SH-SY5Y (cell line): ENCODE measurements around the gene SLC32A1.

ENCODE experiments used
- GATA2 ChIP-seq: IDR thresholded peaks from 2 replicates; pipeline ENCODE4 v1.6.1; 2011; ENCODE audit warnings: mild to moderate bottlenecking, low read depth, low read length
- GATA3 ChIP-seq: IDR thresholded peaks from 2 replicates; pipeline ENCODE4 v1.6.1; 2011; ENCODE audit warnings: low read depth, mild to moderate bottlenecking, low read length, moderate library complexity

SLC32A1 gene

DNA sequence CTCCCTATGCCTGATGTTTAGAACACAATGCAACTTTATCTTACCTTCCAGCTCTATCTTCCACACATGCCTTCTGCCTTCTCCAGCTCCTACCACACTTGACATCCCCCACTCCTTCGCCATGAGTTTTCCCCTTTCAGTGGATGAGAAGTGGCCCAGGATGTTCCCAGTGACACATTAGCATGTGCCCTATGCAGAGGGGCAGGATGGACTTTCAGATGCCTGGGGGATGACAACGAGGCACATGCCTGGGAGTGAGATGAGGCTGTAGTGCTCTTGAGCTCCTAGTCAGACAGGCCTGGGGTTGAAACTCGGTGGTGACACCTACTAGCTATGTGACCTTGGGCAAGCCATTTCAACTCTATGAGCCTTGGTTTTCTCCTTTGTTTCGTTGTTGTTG, 20.1 kb upstream of the SLC32A1 start:
- TF ChIP-seq GATA2 = no peak

DNA sequence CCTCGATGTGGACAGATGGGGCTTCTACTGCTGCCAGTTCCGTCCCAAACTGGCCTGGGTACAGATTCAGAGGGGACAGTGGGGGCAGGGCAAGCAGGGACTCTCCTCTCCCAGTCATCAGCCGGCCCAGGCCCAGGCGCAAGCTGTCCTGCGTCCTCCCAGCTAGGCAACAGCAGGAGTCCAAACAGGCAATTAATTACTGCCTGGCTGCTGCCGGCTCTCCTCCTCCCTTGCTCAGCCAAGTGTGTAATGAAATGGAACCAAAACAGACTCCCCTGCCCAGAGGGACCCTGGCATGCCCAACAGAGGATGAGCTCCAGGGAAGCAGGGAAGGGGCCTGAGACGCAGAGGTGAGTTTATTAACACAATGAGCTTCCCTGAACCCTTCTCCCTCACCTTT, 17.8 kb upstream of the SLC32A1 start:
- no peak for TF ChIP-seq GATA2
- TF ChIP-seq GATA3 = no peak

DNA sequence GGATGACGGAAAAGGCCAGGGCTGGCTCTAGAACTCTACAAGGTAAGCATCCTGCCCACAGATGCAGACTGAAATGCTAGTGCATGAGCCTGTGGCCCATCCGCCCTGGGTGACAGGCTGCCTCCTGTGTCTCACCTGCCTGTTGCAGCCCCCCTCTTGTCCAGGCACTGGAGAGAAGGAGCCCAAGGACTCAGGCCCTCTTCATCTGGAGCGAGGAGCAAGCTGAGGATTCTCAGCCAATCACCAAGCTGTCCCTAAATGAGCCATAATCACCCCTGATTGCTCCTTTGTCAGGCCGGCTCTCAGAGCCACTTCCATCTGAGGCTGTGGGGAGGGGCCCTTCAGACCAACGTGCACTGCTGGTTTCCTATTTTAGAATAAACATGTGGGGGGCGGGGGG, 10.0 kb upstream of the SLC32A1 start:
- no peak for TF ChIP-seq GATA2
- no peak for TF ChIP-seq GATA3

DNA sequence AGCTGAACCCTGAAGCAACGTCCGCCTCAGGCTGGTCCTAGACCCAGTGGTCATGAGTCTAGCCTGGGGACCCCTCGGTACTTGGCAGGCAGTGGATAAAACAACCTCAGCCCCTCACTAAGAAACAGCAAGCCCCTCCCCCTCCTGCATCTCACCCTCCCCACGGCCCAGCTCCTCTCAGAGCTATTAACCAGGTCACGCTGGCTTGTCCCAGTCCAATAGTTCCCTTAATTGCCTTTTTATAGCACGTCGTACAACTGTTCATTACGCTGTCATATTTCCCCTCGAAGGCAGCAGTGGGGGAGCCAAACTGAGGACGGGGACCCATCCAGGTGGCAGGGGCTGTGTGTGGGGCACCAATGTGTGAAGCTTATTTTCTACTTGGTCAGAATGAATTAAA, 8.6 kb upstream of the SLC32A1 start:
- TF ChIP-seq GATA2 = no peak
- no peak for TF ChIP-seq GATA3

DNA sequence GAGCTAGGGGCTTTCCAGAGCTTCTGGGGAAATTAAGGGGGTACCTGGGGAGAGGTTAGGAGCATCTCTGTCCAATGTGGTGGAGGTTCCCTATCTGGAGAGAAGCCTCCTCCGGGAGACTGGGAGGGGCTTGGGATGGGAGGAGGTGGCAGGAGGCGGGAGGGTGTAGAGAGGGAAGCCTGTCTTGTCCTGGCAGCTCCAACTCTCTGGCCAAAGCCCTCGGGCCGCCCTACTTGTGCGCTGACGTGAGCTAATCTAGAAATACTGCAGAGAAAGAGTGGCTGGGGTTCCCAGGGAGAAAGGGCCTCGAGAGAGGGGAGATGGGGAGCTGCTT, 1.6 kb upstream of the SLC32A1 start:
- no peak for TF ChIP-seq GATA2
- no peak for TF ChIP-seq GATA3

DNA sequence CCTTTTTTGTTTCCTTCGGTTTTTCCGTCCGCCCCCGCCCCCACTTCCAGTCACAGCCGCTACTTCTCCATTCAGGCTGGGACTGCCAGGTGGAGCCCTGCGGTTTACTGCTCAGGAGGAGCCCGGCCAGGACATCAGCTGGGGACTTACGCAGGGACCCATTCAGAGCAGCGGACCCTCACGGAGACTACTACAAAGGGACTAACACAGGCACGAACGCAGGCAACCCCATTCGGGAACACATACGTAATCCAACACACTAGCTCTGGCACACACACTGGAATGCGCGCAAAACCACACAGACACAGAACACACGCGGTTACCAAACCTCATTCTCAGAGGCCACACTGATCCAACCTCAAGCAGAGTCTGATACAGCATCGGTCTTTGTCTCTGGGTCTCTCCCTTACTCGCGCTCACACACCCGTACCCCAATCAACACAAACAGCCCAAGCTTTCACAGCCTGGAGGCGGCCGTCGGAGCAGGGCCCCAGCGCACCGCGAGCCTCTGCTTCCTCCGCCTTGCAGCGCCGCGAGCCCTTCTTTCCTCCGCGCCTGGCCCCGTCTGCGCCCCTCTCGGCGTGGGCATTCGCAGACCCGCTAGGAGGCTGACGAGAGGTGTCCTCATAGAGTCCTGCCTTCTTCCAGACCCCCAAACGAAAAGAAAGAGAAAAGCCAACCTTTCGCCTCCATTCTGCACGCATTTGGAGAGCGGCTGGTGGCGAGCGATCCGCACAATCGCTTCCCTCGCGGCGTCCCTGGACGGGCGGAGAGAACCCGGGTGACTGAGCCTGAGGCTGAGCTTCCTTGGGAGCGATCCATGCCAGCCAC, 1.1 kb upstream of the SLC32A1 start:
- no peak for TF ChIP-seq GATA3
- no peak for TF ChIP-seq GATA2

DNA sequence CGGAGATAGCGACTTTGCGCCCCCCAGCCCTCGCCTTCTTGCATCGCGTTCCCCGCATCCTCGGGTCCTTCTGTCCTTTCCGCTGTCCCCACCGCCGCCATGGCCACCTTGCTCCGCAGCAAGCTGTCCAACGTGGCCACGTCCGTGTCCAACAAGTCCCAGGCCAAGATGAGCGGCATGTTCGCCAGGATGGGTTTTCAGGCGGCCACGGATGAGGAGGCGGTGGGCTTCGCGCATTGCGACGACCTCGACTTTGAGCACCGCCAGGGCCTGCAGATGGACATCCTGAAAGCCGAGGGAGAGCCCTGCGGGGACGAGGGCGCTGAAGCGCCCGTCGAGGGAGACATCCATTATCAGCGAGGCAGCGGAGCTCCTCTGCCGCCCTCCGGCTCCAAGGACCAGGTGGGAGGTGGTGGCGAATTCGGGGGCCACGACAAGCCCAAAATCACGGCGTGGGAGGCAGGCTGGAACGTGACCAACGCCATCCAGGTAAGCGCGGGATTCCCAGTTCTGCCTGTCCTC, 401 bp downstream of the SLC32A1 start:
- TF ChIP-seq GATA3 (no peak), GATA2 (no peak)

DNA sequence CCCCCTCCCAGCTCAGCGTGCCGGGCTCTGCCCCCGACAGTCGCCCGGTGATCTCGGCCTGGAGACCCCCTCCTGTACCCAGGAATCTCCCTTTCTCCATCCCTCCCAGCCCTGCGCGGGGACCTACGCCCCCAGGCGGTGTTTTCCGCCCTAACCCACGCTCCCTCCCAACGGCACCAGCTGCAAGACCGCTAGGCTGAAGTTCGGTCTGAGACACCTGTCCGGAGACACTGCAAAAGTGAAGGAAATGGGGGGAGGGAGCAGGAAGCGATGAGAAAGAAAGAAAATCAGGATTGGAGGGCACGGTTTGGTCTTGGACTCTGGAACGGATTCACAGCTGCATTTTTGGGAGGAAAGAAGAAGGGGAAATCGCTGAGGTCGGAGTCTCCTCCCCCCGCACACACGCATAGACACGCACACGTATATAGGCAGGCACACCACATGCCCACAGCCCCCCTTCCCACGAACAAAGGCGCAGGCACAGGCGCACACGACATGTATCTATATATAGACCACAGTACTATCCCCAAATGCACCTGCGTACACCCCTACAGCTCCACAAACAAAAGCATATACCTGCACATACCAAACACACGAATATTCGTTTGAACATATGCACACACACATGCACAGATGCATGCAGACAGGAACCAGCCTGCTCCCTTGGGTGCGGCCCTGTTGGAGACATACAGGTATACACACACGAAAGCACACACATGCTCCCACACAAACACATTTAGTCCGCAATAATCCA, 1.0 kb downstream of the SLC32A1 start:
- TF ChIP-seq GATA2 (no peak), GATA3 (no peak)

DNA sequence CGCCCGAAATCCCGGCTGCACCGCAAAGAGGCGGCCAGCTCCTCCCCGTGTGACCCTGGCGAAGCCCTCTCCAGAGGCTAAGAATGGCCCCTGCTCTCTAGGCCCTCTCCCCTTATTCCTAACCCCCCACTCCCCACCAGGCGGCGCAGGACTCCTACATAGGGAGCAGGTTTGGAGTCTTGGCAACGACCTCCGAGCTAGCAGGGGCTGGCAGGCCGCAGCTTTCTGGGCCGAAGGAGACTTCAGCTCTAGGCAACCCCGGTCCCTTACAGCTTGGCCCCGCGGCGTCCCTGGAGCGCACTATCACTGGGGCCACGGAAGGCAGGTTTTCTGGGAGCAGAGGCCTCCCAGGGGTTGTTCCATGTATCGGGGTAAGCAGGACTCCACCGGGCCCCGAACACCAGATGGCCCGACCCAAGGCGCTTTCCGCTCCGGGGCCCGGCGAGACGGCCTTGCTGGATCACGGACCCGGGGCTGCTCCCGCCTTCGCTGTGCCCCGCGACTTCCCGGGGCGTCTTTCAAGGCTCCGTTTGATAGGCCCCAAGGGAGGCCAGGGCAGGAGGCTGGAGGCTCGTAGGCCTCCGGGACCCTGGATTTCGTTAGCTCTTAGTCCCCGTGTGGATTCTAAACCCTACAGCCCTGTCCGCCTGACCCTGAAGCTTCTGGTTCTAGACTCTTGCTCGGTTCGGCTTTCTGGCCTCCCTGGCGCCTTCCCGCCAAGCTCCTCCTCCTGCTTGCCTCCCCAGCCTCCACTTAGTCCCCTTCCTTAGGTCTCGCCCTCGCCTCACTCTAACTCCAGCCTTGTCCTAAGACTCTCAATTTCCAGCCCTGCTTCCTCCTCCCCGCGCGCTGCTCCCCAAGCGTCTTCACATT, 1.9 kb downstream of the SLC32A1 start:
- TF ChIP-seq GATA3 (no peak), GATA2 (no peak)

DNA sequence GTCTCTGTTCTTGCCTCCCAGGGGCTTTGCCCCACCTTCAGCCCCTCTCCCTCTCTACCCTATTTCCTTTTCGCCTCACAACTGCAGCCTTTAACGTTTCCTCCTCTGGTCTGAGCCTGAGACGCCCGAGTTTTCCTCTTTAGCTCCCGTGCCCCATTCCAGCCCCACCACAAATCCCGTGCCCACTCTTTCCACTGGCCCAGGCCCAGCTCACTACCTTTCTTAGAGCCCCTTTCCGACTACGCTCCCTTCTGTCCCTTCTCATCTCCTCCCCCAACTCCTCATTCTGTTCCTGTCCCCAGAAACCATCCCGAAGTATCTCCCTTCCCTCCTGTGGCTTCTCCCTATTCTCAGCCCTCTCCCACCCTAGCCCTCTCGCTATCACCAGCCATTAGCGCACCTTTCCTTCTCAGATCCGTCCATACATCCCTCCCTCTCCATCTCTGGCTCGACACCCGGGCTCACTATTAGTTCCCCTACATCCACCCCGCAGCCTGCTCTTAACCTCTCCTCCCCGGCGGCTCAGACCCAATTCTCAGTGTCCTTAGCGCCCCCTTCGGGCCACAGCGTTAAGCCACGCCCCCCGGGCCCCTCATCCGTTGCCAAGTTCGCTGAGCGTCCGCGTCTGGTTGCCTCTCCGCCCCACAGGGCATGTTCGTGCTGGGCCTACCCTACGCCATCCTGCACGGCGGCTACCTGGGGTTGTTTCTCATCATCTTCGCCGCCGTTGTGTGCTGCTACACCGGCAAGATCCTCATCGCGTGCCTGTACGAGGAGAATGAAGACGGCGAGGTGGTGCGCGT, 2.7 kb downstream of the SLC32A1 start:
- TF ChIP-seq GATA3 = no peak

DNA sequence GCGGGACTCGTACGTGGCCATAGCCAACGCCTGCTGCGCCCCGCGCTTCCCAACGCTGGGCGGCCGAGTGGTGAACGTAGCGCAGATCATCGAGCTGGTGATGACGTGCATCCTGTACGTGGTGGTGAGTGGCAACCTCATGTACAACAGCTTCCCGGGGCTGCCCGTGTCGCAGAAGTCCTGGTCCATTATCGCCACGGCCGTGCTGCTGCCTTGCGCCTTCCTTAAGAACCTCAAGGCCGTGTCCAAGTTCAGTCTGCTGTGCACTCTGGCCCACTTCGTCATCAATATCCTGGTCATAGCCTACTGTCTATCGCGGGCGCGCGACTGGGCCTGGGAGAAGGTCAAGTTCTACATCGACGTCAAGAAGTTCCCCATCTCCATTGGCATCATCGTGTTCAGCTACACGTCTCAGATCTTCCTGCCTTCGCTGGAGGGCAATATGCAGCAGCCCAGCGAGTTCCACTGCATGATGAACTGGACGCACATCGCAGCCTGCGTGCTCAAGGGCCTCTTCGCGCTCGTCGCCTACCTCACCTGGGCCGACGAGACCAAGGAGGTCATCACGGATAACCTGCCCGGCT, 3.4 kb downstream of the SLC32A1 start:
- no peak for TF ChIP-seq GATA3

DNA sequence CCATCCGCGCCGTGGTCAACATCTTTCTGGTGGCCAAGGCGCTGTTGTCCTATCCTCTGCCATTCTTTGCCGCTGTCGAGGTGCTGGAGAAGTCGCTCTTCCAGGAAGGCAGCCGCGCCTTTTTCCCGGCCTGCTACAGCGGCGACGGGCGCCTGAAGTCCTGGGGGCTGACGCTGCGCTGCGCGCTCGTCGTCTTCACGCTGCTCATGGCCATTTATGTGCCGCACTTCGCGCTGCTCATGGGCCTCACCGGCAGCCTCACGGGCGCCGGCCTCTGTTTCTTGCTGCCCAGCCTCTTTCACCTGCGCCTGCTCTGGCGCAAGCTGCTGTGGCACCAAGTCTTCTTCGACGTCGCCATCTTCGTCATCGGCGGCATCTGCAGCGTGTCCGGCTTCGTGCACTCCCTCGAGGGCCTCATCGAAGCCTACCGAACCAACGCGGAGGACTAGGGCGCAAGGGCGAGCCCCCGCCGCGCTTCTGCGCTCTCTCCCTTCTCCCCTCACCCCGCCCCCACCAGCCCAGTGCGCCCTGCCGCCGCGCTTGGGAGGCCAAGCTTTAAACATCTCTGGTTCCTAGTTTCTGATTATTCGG, 4.0 kb downstream of the SLC32A1 start:
- TF ChIP-seq GATA2 (no peak), GATA3 (no peak)
